Measurements from ENCODE around the gene PRR18.
"Not testable (repeated sequence)": the region's sequence is repeated elsewhere in the genome, so short reads cannot be mapped to it uniquely, and the experiment has no call there.

Gene PRR18

DNA sequence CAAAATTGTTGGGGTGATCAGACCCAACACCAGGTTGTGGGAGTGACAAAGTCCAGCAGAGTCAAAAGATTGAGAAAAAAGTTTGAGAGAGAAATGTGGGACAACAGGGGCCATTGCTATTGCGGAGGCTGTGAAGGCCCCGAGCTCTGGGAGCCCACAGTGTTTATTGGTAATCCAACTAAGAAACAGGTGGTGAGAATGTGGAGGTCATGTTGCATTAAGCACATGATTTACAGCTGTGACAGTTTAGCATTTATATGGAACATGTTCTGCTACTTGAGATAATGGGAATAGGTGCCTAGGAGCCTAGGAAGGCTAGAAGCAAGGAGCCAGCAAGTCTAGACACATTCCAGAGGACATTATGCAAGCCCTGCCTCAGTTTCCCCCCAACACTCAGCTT lies 36.7 kb upstream of the PRR18 start:
- H3K36me3 ChIP-seq (ENCODE audit: insufficient read depth, low read length); H3K27ac ChIP-seq (ENCODE audit: low read depth, low read length); H3K4me3 ChIP-seq (ENCODE audit: low read depth, low read length); H2AFZ ChIP-seq (ENCODE audit: low read length, unreplicated experiment): not testable (repeated sequence)
- peaks cover 10% of the 10 kb centered on the region for H3K4me1 ChIP-seq (ENCODE audit: control insufficient read depth, insufficient read depth, low read length, unreplicated experiment)
- peaks cover 11% of the 10 kb centered on the region for H3K27me3 ChIP-seq (ENCODE audit: insufficient read depth, low read length)
- H3K79me2 ChIP-seq (ENCODE audit: control insufficient read depth, insufficient read depth, low read length, unreplicated experiment): peaks cover 24% of the 10 kb centered on the region

GRCh38 chr6:166344240-166344639 lies 36.0 kb upstream of the PRR18 start:
- Histone ChIP-seq H3K79me2 (ENCODE audit: control insufficient read depth, insufficient read depth, low read length, unreplicated experiment) (peaks cover 31% of the 10 kb centered on the region), H2AFZ (ENCODE audit: low read length, unreplicated experiment) (no peak overlapping the region), H3K36me3 (ENCODE audit: insufficient read depth, low read length) (no peaks in the 10 kb centered on the region), H3K27ac (ENCODE audit: low read depth, low read length) (no peak overlapping the region), H3K4me1 (ENCODE audit: control insufficient read depth, insufficient read depth, low read length, unreplicated experiment) (peaks cover 12% of the 10 kb centered on the region), H3K4me3 (ENCODE audit: low read depth, low read length) (no peak overlapping the region), H3K27me3 (ENCODE audit: insufficient read depth, low read length) (peaks cover 11% of the 10 kb centered on the region)

DNA sequence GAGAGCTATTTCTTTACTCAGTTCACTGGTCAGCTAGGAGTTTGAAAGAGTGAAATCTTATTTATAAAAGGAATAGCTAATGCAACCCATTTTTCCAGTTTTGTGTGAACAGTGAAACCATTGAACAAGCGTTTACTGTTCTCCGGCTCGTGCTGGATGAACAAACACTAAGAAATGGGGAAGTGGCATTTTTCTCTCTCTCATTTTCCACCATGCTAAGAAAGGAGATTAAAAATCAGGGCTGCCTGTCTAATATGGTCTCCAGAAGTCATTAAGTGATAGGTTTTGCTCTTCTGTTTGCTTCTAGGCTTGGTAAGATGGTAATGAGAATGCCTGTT lies 34.9 kb upstream of the PRR18 start:
- H3K27ac ChIP-seq (ENCODE audit: low read depth, low read length): no peak overlapping the region
- H2AFZ ChIP-seq (ENCODE audit: low read length, unreplicated experiment): peak overlapping the region; percentile 89
- H3K79me2 ChIP-seq (ENCODE audit: control insufficient read depth, insufficient read depth, low read length, unreplicated experiment): peaks cover 42% of the 10 kb centered on the region

GRCh38 chr6:166342349-166343149 lies 34.4 kb upstream of the PRR18 start, which contains the start of gene SFT2D1:
SFT2D1 (minus strand) TSS chr6:166342545; CDS start chr6:166342481, 64 bp downstream.
- H2AFZ ChIP-seq (ENCODE audit: low read length, unreplicated experiment): peak within 1 kb of the TSS; percentile 89
- peaks cover 48% of the 10 kb centered on the region for H3K79me2 ChIP-seq (ENCODE audit: control insufficient read depth, insufficient read depth, low read length, unreplicated experiment)
- H3K4me3 ChIP-seq (ENCODE audit: low read depth, low read length): peak within 1 kb of the TSS; percentile 89
- peaks cover 12% of the 10 kb centered on the region for H3K4me1 ChIP-seq (ENCODE audit: control insufficient read depth, insufficient read depth, low read length, unreplicated experiment)
- peak within 1 kb of the TSS; percentile 30; the same call in 1 of the 2 replicates for H3K27ac ChIP-seq (ENCODE audit: low read depth, low read length)
- H3K36me3 ChIP-seq (ENCODE audit: insufficient read depth, low read length): peaks cover 3% of the 10 kb centered on the region; the same call in 1 of the 2 replicates
- H3K27me3 ChIP-seq (ENCODE audit: insufficient read depth, low read length): peaks cover 11% of the 10 kb centered on the region

More for the DNA sequence above, 34.9 kb upstream of the PRR18 start:
- peak overlapping the region; percentile 89 for H3K4me3 ChIP-seq (ENCODE audit: low read depth, low read length)
- H3K4me1 ChIP-seq (ENCODE audit: control insufficient read depth, insufficient read depth, low read length, unreplicated experiment): peaks cover 12% of the 10 kb centered on the region
- peaks cover 11% of the 10 kb centered on the region for H3K27me3 ChIP-seq (ENCODE audit: insufficient read depth, low read length)
- H3K36me3 ChIP-seq (ENCODE audit: insufficient read depth, low read length): no peaks in the 10 kb centered on the region

DNA sequence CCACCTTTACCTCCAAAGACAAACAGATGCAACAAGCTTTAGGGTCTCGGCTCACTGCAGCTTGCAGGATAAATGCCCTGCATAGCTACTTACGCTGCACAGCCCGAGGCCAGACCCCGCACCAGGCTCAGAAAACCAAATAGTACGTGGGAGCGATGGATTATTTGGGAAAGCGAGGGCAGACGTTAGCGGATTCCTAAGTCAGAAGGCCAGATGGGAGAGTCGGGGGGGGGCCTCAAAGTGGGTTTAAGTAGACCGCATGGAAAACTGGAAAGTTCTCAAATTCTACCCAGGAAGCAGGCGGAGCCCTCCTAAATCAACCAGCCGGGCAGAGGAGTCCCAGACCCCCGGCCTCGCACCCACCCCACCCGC lies 33.8 kb upstream of the PRR18 start:
- H3K27me3 ChIP-seq (ENCODE audit: insufficient read depth, low read length): peaks cover 10% of the 10 kb centered on the region
- peak overlapping the region; percentile 83 for H2AFZ ChIP-seq (ENCODE audit: low read length, unreplicated experiment)
- peaks cover 4% of the 10 kb centered on the region; the same call in 1 of the 2 replicates for H3K36me3 ChIP-seq (ENCODE audit: insufficient read depth, low read length)
- H3K27ac ChIP-seq (ENCODE audit: low read depth, low read length): peak overlapping the region; percentile 30; the same call in 1 of the 2 replicates
- peak overlapping the region; percentile 89 for H3K4me3 ChIP-seq (ENCODE audit: low read depth, low read length)
- H3K79me2 ChIP-seq (ENCODE audit: control insufficient read depth, insufficient read depth, low read length, unreplicated experiment): peaks cover 54% of the 10 kb centered on the region
- peaks cover 12% of the 10 kb centered on the region for H3K4me1 ChIP-seq (ENCODE audit: control insufficient read depth, insufficient read depth, low read length, unreplicated experiment)

GRCh38 chr6:166341464-166341863 lies 33.3 kb upstream of the PRR18 start:
- Histone ChIP-seq H3K27me3 (ENCODE audit: insufficient read depth, low read length) (peaks cover 5% of the 10 kb centered on the region; the same call in 1 of the 2 replicates), H3K4me1 (ENCODE audit: control insufficient read depth, insufficient read depth, low read length, unreplicated experiment) (peaks cover 12% of the 10 kb centered on the region), H3K27ac (ENCODE audit: low read depth, low read length) (no peak overlapping the region), H3K79me2 (ENCODE audit: control insufficient read depth, insufficient read depth, low read length, unreplicated experiment) (peaks cover 59% of the 10 kb centered on the region), H3K4me3 (ENCODE audit: low read depth, low read length) (peak overlapping the region; percentile 89), H3K36me3 (ENCODE audit: insufficient read depth, low read length) (peaks cover 4% of the 10 kb centered on the region; the same call in 1 of the 2 replicates), H2AFZ (ENCODE audit: low read length, unreplicated experiment) (no peak overlapping the region)

DNA sequence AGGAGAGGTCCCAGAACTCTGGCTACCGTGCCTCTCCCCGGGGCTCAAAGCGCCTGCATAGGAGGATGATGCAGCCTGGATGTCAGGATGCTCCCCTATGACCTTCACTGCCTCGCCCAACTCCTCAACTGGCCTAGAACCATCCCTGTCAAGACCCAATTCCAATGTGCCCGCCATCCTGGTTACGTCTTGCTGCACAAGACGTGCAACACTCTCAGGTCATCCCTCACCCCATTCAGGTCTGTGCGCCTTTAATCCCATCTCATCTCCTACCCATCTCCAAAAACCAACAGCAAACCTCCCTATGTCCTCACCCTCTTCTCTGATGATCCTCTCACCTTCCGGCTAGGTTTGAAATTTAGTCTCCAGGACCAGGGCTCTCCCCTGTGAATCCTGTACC lies 30.7 kb upstream of the PRR18 start:
- peaks cover 4% of the 10 kb centered on the region; the same call in 1 of the 2 replicates for H3K36me3 ChIP-seq (ENCODE audit: insufficient read depth, low read length)
- no peak overlapping the region for H3K27ac ChIP-seq (ENCODE audit: low read depth, low read length)
- H3K4me3 ChIP-seq (ENCODE audit: low read depth, low read length): no peak overlapping the region
- H2AFZ ChIP-seq (ENCODE audit: low read length, unreplicated experiment): no peak overlapping the region
- no peaks in the 10 kb centered on the region for H3K27me3 ChIP-seq (ENCODE audit: insufficient read depth, low read length)
- H3K4me1 ChIP-seq (ENCODE audit: control insufficient read depth, insufficient read depth, low read length, unreplicated experiment): peaks cover 12% of the 10 kb centered on the region
- H3K79me2 ChIP-seq (ENCODE audit: control insufficient read depth, insufficient read depth, low read length, unreplicated experiment): peaks cover 82% of the 10 kb centered on the region

DNA sequence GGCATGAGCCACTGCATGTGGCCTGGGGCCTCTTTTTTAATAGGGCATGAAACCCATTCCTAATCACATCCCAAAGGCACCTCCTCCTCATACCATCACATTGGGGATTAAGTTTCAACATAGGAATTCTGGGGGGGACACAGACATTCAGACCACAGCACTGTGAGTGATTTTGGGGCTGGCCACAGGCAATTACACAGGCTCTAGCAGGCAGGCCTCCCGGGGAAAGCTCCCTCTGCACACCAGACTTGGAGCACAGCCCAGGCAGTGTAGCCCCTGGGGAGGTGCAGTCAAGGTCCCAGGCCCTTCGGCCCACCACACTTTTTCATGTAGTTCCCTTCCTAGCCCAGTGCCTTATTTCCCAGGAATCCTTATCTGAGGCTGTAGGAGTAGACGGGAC lies 28.7 kb upstream of the PRR18 start:
- no peak overlapping the region for H3K4me3 ChIP-seq (ENCODE audit: low read depth, low read length)
- H3K4me1 ChIP-seq (ENCODE audit: control insufficient read depth, insufficient read depth, low read length, unreplicated experiment): peaks cover 12% of the 10 kb centered on the region
- H3K79me2 ChIP-seq (ENCODE audit: control insufficient read depth, insufficient read depth, low read length, unreplicated experiment): peaks cover 94% of the 10 kb centered on the region
- no peak overlapping the region for H3K27ac ChIP-seq (ENCODE audit: low read depth, low read length)
- H2AFZ ChIP-seq (ENCODE audit: low read length, unreplicated experiment): no peak overlapping the region
- H3K36me3 ChIP-seq (ENCODE audit: insufficient read depth, low read length): peaks cover 4% of the 10 kb centered on the region; the same call in 1 of the 2 replicates
- no peaks in the 10 kb centered on the region for H3K27me3 ChIP-seq (ENCODE audit: insufficient read depth, low read length)

DNA sequence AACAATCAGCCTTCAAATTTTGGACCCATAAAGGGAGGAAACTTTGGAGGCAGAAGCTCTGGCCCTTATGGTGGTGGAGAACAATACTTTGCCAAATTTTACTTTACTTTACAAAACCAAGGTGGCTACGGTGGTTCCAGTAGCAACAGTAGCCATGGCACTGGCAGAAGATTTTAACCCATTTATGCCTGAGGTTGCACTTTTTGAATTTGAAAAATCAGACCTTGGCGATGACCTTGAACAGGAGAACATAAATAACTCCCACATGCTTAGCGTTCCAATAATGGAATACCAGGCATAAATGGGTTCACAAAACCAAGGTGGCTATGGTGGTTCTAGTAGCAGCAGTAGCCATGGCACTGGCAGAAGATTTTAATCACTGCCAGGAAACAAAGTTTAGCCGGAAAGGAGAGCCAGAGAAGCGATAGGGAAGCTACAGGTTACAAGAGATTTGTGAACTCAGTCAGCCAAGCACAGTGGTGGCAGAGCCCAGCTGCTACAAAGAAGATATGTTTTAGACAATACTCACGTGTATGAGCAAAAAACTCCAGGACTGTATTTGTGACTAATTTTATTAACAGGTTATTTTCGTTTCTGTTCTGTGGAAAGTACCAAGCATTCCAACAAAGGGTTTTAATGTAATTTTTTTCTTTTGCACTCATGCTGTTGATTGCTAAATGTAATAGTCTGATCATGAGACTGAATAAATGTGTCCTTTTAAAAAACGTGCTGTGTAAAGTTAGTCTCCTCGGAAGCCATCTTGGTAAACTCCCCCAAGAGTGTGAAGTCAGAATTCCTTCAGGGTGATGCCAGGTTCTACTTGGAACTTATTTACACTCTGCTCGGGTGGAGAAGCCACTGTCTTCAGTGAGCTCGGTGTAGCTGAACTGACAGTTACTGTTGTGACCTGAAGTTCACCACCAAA lies 27.4 kb upstream of the PRR18 start:
- Histone ChIP-seq H3K36me3 (ENCODE audit: insufficient read depth, low read length) (peaks cover 4% of the 10 kb centered on the region; the same call in 1 of the 2 replicates), H3K4me1 (ENCODE audit: control insufficient read depth, insufficient read depth, low read length, unreplicated experiment) (peaks cover 9% of the 10 kb centered on the region), H3K4me3 (ENCODE audit: low read depth, low read length) (no peak overlapping the region), H3K27ac (ENCODE audit: low read depth, low read length) (no peak overlapping the region), H3K27me3 (ENCODE audit: insufficient read depth, low read length) (no peaks in the 10 kb centered on the region), H2AFZ (ENCODE audit: low read length, unreplicated experiment) (no peak overlapping the region), H3K79me2 (ENCODE audit: control insufficient read depth, insufficient read depth, low read length, unreplicated experiment) (peaks cover 90% of the 10 kb centered on the region)

DNA sequence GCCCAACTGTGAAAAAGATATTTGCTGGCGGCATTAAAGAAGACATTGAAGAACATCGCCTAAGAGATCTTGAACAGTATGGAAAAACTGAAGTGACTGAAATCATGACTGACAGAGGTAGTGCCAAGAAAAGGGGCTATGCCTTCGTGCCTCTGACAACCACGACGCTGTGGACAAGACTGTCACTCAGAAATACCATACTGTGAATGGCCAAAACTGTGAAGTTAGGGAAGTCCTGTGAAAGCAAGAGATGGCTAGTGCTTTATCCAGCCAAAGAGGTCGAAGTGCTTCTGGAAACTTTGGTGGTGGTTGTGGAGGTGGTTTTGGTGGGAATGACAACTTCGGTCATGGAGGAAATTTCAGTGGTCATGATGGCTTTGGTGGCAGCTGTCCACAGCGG lies 26.7 kb upstream of the PRR18 start:
- Histone ChIP-seq H3K27me3 (ENCODE audit: insufficient read depth, low read length) (no peaks in the 10 kb centered on the region), H3K79me2 (ENCODE audit: control insufficient read depth, insufficient read depth, low read length, unreplicated experiment) (peaks cover 88% of the 10 kb centered on the region), H2AFZ (ENCODE audit: low read length, unreplicated experiment) (no peak overlapping the region), H3K36me3 (ENCODE audit: insufficient read depth, low read length) (peaks cover 4% of the 10 kb centered on the region; the same call in 1 of the 2 replicates), H3K4me3 (ENCODE audit: low read depth, low read length) (no peak overlapping the region), H3K27ac (ENCODE audit: low read depth, low read length) (no peak overlapping the region), H3K4me1 (ENCODE audit: control insufficient read depth, insufficient read depth, low read length, unreplicated experiment) (peaks cover 1% of the 10 kb centered on the region)
